Stimulated activated memory B cell treated with anti-CD40 and anti-IgM and Interleukin-4, amounts not matched to agents 10 μg/mL and 1 μg/mL and 100 μg/mL, for 72 hours (primary cell): ENCODE data around the gene TLE4.
"Not testable (repeated sequence)": the region's sequence is repeated elsewhere in the genome, so short reads cannot be mapped to it uniquely, and the experiment has no call there.

Source experiments
- ATAC-seq: fragments of 150-1000 bp; cut with Tn5 transposase; 2 replicates; pipeline ENCODE4 v1.10.0; 2021
- H3K27ac Mint-ChIP-seq: one replicate; pipeline ENCODE4 v1.8.0; 2022; ENCODE audit warnings: mild to moderate bottlenecking, mixed read lengths
- H3K27me3 Mint-ChIP-seq: one replicate; pipeline ENCODE4 v1.8.0; 2022; ENCODE audit warnings: mixed read lengths
- H3K36me3 Mint-ChIP-seq: one replicate; pipeline ENCODE4 v1.8.0; 2022; ENCODE audit warnings: mixed read lengths
- H3K4me1 Mint-ChIP-seq: one replicate; pipeline ENCODE4 v1.8.0; 2022; ENCODE audit warnings: mixed read lengths
- H3K4me3 Mint-ChIP-seq: one replicate; pipeline ENCODE4 v1.8.0; 2022; ENCODE audit warnings: mild to moderate bottlenecking, moderate library complexity, mixed read lengths
- H3K9me3 Mint-ChIP-seq: one replicate; pipeline ENCODE4 v1.8.0; 2022; ENCODE audit warnings: mixed read lengths

Gene TLE4

GRCh38 chr9:79580055-79580454, 8.3 kb downstream of the TLE4 start:
- H3K9me3 Mint-ChIP-seq: no peaks in the 10 kb centered on the region
- peaks cover 90% of the 10 kb centered on the region for H3K4me1 Mint-ChIP-seq
- H3K27me3 Mint-ChIP-seq: no peaks in the 10 kb centered on the region
- H3K27ac Mint-ChIP-seq: no peak overlapping the region
- no peak overlapping the region for H3K4me3 Mint-ChIP-seq
- H3K36me3 Mint-ChIP-seq: peaks cover 56% of the 10 kb centered on the region
- no peak for ATAC-seq

GRCh38 chr9:79581388-79581787, 9.6 kb downstream of the TLE4 start:
- Mint-ChIP-seq H3K27me3 (no peaks in the 10 kb centered on the region), H3K4me3 (no peak overlapping the region), H3K36me3 (peaks cover 48% of the 10 kb centered on the region), H3K27ac (peak overlapping the region; percentile 20), H3K9me3 (no peaks in the 10 kb centered on the region), H3K4me1 (peaks cover 80% of the 10 kb centered on the region)
- no peak for ATAC-seq

- Mint-ChIP-seq H3K4me3 (no peak overlapping the region), H3K4me1 (peaks cover 76% of the 10 kb centered on the region), H3K27me3 (no peaks in the 10 kb centered on the region), H3K36me3 (peaks cover 45% of the 10 kb centered on the region), H3K27ac (peak overlapping the region; percentile 20), H3K9me3 (no peaks in the 10 kb centered on the region)
- ATAC-seq: no peak
These were observed 10.0 kb downstream of the TLE4 start for GRCh38 chr9:79581794-79582193.

GRCh38 chr9:79583952-79584654, 12.3 kb downstream of the TLE4 start:
- H3K27me3 Mint-ChIP-seq: no peaks in the 10 kb centered on the region
- peaks cover 44% of the 10 kb centered on the region for H3K36me3 Mint-ChIP-seq
- peaks cover 68% of the 10 kb centered on the region for H3K4me1 Mint-ChIP-seq
- H3K27ac Mint-ChIP-seq: no peak overlapping the region
- ATAC-seq: peak; percentile 88
- H3K9me3 Mint-ChIP-seq: no peaks in the 10 kb centered on the region
- no peak overlapping the region for H3K4me3 Mint-ChIP-seq

GRCh38 chr9:79584655-79584982, 12.9 kb downstream of the TLE4 start:
- Mint-ChIP-seq H3K4me1 (peaks cover 68% of the 10 kb centered on the region), H3K4me3 (no peak overlapping the region), H3K36me3 (peaks cover 40% of the 10 kb centered on the region), H3K27me3 (no peaks in the 10 kb centered on the region), H3K9me3 (no peaks in the 10 kb centered on the region), H3K27ac (no peak overlapping the region)
- ATAC-seq: no peak

GRCh38 chr9:79588488-79589223, 16.9 kb downstream of the TLE4 start:
- H3K27me3 Mint-ChIP-seq: no peaks in the 10 kb centered on the region
- H3K4me3 Mint-ChIP-seq: no peak overlapping the region
- H3K27ac Mint-ChIP-seq: no peak overlapping the region
- ATAC-seq: no peak
- H3K36me3 Mint-ChIP-seq: peaks cover 37% of the 10 kb centered on the region
- H3K4me1 Mint-ChIP-seq: peaks cover 60% of the 10 kb centered on the region
- peaks cover 2% of the 10 kb centered on the region for H3K9me3 Mint-ChIP-seq

GRCh38 chr9:79591458-79591857, 19.7 kb downstream of the TLE4 start:
- H3K27ac Mint-ChIP-seq: no peak overlapping the region
- H3K36me3 Mint-ChIP-seq: peaks cover 40% of the 10 kb centered on the region
- peaks cover 2% of the 10 kb centered on the region for H3K9me3 Mint-ChIP-seq
- no peaks in the 10 kb centered on the region for H3K27me3 Mint-ChIP-seq
- peaks cover 57% of the 10 kb centered on the region for H3K4me1 Mint-ChIP-seq
- ATAC-seq: no peak
- H3K4me3 Mint-ChIP-seq: no peak overlapping the region

GRCh38 chr9:79592726-79593493, 21.1 kb downstream of the TLE4 start:
- Mint-ChIP-seq H3K4me1 (peaks cover 61% of the 10 kb centered on the region), H3K4me3 (no peak overlapping the region), H3K9me3 (peaks cover 2% of the 10 kb centered on the region), H3K27me3 (no peaks in the 10 kb centered on the region), H3K27ac (no peak overlapping the region), H3K36me3 (peaks cover 43% of the 10 kb centered on the region)
- no peak for ATAC-seq

GRCh38 chr9:79598562-79599345, 27.0 kb downstream of the TLE4 start:
- no peak for ATAC-seq
- no peaks in the 10 kb centered on the region for H3K27me3 Mint-ChIP-seq
- H3K36me3 Mint-ChIP-seq: peaks cover 54% of the 10 kb centered on the region
- peaks cover 5% of the 10 kb centered on the region for H3K9me3 Mint-ChIP-seq
- H3K4me3 Mint-ChIP-seq: no peak overlapping the region
- H3K4me1 Mint-ChIP-seq: peaks cover 44% of the 10 kb centered on the region
- no peak overlapping the region for H3K27ac Mint-ChIP-seq

GRCh38 chr9:79600466-79600865, 28.7 kb downstream of the TLE4 start:
- H3K4me1 Mint-ChIP-seq: peaks cover 35% of the 10 kb centered on the region
- peaks cover 5% of the 10 kb centered on the region for H3K9me3 Mint-ChIP-seq
- no peak overlapping the region for H3K4me3 Mint-ChIP-seq
- H3K27me3 Mint-ChIP-seq: no peaks in the 10 kb centered on the region
- H3K27ac Mint-ChIP-seq: no peak overlapping the region
- no peak for ATAC-seq
- peaks cover 43% of the 10 kb centered on the region for H3K36me3 Mint-ChIP-seq

- Mint-ChIP-seq H3K4me3 (no peak overlapping the region), H3K27ac (no peak overlapping the region), H3K27me3 (no peaks in the 10 kb centered on the region), H3K36me3 (peaks cover 48% of the 10 kb centered on the region), H3K9me3 (peaks cover 10% of the 10 kb centered on the region), H3K4me1 (peaks cover 38% of the 10 kb centered on the region)
- ATAC-seq: no peak
These were observed 31.6 kb downstream of the TLE4 start for GRCh38 chr9:79603222-79603920.

GRCh38 chr9:79604149-79604548, 32.4 kb downstream of the TLE4 start:
- Mint-ChIP-seq H3K4me3 (no peak overlapping the region), H3K9me3 (peaks cover 10% of the 10 kb centered on the region), H3K36me3 (peaks cover 40% of the 10 kb centered on the region), H3K27me3 (no peaks in the 10 kb centered on the region), H3K27ac (no peak overlapping the region), H3K4me1 (peaks cover 33% of the 10 kb centered on the region)
- no peak for ATAC-seq

- ATAC-seq: no peak
- Mint-ChIP-seq H3K27me3 (no peaks in the 10 kb centered on the region), H3K9me3 (peaks cover 10% of the 10 kb centered on the region), H3K4me3 (no peak overlapping the region), H3K4me1 (peaks cover 33% of the 10 kb centered on the region), H3K36me3 (peaks cover 34% of the 10 kb centered on the region), H3K27ac (no peak overlapping the region)
These were observed 33.3 kb downstream of the TLE4 start for GRCh38 chr9:79604921-79605562.

GRCh38 chr9:79606529-79606928, 34.8 kb downstream of the TLE4 start:
- ATAC-seq, H3K27ac Mint-ChIP-seq, H3K9me3 Mint-ChIP-seq, H3K27me3 Mint-ChIP-seq, H3K4me3 Mint-ChIP-seq: not testable (repeated sequence)
- peaks cover 31% of the 10 kb centered on the region for H3K36me3 Mint-ChIP-seq
- peaks cover 40% of the 10 kb centered on the region for H3K4me1 Mint-ChIP-seq
